GM21526 (cell line): Measurements from ENCODE around the gene RHOA.

Experiments
- ATAC-seq: cut with Tn5 transposase; IDR thresholded peaks from one replicate; pipeline ENCODE4 v1.9.1; 2021; ENCODE audit warnings: moderate library complexity; ENCODE audit not compliant: unreplicated experiment, low FRiP score

Gene RHOA

DNA sequence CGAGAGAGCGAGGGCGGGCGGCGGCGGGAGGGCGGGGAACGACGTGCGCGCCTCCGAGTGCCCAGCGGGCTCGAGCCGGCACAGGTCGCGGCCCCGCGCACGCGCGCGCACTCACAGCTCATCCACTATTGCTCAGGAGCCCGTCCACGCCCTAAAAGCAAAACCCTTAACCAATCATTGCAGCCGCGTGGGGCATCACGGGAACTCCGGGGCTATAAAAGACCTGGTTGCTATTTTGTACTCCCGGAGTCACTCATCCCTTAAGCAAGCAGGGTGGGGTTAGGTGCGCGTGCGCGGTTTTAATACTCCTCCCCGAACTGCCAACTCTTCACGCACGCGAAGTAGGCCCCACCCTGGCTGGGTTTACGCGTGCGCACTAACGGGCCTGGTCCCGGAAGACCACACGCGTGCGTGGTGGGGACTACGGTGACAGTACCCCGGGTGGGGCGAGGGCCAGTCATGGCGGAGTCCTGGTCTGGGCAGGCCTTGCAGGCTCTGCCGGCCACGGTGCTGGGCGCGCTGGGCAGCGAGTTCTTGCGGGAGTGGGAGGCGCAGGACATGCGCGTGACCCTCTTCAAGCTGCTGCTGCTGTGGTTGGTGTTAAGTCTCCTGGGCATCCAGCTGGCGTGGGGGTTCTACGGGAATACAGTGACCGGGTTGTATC is at the start of gene RHOA, which contains the start of gene TCTA:
Gene RHOA (minus strand): TSS at position 9 of the 664 bp plus-strand sequence. CDS start 36,387 bp downstream, outside the sequence.
Gene TCTA (plus strand): TSS at position 456 of the 664 bp plus-strand sequence. CDS start 4 bp downstream, at position 460.
- ATAC-seq, result peak; percentile 71

DNA sequence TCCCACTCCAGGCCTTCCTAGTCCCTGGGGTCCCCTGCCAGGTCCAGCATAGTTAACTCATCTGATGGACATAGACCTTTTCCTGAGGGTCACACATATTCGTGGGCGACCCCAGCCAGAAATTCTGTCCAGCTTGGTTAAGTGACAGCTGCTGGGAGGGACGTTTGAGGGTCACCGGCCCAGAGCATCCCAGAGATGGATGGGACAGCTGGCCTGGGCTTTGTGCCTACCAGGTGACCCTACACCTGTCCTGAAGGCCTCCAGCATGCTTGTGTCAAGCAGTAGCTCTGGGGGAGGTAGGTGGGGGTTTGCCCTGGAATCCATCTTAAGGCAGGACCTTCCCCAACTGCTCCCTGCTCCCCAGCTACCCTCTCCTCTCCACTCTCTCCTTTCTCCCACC is 49.2 kb upstream of the RHOA start:
- no peak for ATAC-seq

DNA sequence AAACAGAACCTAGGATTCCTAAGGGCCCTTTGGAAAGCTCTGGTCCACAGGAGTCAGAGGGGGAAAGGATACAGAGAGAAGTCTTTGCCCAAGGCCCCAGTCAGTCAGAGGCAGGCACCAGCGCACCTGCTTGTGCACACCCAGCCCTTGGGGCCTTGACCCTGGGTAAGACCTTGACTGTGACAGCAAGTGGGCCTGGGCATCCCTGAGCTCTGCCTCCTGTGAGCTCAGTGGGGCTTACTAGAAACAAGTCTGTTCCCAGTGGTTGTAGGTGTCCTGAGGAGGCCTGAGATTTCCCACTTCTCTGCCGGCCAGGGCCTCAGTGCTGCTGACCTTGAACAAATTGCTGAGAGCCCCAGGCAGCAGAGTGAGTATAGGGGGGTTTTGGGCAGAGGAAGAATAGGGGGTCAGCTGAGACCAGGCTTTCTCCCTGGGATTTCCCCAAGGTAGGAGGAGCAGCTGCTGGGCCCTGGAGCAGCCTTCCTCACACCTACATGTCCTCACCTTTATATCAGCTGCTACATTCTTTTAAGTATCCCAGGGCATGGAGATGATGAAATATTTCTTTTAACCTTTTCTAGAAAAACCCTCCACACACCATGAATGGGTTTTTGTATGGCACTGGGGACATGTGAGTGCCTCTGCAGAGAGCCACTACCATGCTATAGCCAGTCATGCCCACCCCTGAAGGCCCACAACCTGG is 48.6 kb upstream of the RHOA start:
- no peak for ATAC-seq

DNA sequence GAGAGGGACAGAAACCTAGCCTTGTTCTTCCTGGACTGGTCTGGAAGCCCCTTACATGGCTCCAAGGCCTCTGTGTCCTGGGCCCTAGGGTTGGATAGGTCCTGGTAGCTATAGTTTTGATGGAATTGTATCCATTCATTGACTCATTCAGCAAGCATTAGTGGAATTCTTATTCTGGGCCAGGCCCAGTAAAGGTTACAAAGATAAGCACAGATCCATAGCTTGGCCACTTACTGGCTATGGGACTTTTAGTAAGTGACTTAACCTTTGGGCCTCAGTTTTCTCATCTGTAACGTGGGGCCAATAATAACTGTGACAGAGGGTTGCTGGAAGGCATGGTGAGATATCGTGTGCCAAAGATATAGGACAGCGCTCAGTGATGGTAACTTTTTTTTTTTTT is 44.7 kb upstream of the RHOA start:
- no peak for ATAC-seq

DNA sequence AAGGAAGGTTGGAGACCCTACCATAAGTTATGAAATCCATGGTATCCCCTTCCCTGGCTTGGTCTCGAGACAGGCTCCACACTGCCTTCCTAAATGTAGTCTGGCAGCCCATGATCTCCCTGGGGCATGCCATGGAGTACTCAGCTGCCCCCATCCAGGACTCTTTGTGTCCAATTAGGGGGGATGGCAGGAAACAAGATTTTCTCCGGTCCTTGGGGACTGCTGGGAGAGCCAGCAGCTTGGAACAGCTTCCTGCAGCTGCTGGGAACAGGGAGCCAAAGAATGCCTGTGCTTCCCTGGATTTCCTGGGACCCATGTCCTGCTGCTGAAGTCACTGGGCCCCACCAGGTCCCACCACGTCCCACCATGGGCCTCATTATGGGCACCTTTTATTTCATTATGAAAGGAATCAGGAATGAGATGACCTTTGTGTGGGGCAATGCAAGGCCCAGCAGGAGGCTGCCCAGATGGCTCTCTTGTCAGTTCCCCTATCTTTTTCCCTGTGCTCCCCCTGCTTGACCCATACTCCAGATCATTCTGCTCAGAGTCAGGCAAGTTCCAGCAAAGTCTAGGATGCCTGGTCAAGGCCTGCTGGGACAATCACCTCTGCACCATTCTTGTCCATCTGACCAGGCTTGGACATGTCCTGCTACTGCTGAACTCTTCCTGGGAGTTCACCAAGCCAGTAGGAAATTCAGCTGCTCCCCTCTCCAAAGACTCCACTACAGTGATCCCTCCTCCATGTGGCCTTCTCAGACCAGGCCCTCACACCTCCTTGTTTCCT is 43.3 kb upstream of the RHOA start:
- ATAC-seq, result no peak

DNA sequence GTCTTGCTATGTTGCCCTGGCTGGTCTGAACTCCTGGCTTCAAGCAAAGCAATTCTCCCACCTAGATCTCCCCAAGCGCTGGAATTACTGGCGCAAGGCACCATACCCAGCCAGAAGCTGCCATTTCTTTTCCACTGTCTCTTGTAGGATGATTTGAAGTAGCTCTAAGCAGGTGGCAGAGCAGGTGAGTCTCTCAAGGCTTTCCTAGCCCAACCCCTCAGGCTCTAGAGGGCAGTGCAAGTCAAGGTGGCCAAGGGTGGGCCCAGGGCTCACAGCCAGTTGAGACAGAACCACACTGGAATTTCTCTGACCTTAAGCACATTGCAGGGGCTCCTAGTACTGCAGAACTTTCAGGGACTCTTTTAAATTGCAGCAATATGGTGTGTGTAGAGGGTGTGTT is 42.7 kb upstream of the RHOA start:
- no peak for ATAC-seq

DNA sequence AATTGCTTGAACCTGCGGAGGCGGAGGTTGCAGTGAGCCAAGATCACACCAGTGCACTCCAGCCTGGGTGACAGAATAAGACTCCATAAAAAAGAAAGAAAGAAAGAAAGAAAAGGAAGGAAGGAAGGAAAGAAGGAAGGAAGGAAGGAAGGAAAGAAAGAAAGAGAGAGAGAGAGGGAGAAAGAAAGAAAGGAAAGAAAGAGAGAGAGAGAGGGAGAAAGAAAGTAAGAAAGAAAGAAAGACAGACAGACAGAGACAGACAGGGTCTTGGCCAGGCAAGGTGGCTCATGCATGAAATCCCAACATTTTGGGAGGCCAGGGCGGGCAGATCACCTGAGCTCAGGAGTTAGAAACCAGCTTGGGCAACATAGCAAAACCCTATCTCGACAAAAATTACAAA is 41.8 kb upstream of the RHOA start:
- ATAC-seq, result no peak

DNA sequence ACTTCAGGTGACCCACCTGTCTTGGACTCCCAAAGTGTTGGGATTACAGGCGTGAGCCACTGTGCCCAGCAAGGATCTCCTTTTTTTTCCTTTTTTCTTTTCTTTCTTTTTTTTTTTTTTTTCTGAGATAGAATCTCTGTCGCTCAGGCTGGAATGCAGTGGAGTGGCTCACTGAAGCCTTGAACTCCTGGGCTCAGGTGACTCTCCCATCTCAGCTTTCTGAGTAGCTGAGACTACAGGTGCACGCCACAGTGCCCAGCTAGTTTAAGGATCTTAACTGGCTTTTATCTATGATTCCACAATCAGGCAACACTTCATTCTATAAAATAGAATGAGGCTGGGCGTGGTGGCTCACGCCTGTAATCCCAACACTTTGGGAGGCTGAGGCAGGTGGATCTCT is 33.6 kb upstream of the RHOA start:
- no peak for ATAC-seq

DNA sequence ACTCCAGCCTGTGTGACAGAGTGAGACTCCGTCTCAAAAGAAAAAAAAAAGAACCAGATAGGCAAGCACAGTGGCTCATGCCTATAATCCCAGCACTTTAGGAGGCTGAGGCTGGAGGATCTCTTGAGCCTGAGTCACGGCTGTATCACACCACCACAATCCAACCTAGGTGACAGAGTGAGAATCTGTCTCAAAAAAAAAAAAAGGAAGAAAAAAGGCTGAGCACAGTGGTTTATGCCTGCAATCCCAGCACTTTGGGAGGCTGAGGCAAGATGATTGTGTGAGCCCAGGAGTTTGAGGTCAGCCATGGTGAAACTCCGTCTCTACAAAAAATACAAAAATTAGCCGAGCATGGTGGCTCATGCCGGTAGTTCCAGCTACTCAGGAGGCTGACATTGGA is 23.0 kb upstream of the RHOA start:
- ATAC-seq, result no peak

DNA sequence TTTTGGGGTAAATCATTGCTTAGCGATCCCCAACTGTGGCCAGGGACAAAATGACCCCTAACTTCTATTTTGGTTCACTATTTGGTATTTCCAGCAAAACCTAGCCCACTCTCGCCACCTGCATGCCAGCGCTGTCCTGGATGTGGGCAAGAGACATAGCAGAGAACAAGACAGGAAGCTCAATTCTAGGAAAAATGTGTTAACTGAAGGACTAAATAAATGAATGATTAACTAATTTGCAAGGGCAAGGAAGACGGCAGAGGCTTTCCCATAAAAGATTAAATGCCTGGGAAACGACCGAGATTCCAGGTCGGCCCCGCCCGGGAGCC is 16.9 kb upstream of the RHOA start:
- no peak for ATAC-seq

DNA sequence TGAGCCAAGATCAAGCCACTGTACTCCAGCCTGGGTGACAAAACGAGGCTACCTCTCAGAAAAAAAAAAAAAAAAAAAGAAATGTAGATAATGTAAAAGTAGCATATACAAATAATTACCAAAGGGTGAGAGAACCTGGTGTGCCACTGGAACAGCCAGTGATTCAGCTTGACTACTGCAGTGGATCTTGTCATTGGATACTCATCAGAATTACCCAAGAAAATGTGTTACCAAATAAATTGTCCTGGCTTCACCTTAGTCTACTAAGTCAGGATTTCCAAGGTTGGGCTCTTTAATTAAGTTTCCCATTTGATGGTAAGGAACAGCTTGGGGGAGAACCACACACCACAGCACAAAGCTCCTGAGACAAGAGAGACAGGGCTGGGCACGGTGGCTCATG is 15.8 kb upstream of the RHOA start:
- no peak for ATAC-seq

DNA sequence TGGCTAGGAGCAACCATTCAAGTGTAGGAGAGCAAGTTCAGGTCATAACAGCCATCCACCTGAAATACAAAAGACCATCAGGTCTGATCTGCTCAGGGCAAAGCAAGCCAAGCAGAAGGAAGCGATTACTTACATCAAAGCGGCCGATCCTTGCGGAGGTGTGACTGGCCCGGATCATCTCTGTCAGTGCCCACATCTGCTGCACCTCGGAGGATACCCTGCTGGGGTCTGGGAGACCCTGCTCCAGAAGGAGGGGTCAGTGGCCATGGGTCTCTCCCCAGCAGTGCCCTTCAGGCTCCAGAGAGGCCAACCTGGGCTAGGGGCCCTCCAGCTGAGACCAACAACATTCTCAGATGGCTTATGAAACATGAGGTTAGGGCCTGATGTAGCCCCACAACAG is 13.0 kb upstream of the RHOA start:
- ATAC-seq, result no peak

DNA sequence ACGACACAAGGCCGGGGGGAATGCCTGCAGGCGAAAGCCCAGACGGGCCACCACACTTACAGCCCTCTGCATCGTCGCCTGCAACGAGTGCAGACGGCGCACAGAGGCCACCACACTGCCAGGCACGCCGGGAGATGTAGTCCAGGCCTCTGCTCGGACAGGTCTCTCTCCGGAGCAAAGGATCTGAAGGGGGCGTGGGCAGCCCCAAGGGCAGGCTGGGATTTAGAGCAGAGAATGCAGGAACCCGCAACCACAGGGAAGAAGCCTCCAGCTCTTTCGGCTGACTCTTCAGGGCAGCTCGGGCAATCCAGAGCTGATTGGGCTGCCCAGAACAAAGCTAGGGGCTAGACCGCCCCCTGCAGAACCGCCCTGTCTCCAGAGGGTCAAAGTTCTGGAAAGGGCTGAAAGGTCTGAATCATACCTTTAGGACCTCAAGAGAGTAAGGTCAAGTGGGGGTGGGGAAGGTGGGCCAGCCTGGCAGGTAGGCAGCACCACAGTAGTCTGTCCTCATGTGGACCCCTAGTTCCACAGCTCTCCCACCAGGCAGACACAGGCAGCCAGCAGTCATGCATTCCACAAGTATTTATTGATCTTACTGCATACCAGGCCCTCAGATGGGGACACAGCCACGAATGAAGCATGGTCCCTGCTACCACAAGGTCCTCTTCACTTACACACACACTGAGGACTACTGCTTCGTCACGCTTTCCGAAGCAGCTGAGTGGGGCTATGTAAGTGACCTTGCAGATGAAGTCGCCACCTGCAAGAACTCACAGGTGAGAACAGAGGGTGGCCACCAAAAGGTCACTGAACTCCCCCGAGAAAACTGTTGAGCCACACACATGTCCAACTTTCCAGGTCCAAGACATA is 10.8 kb upstream of the RHOA start, which contains the start of gene AMT:
Gene AMT (minus strand): TSS at position 95 of the 870 bp plus-strand sequence. CDS start 23 bp downstream, at position 72.
- no peak for ATAC-seq

DNA sequence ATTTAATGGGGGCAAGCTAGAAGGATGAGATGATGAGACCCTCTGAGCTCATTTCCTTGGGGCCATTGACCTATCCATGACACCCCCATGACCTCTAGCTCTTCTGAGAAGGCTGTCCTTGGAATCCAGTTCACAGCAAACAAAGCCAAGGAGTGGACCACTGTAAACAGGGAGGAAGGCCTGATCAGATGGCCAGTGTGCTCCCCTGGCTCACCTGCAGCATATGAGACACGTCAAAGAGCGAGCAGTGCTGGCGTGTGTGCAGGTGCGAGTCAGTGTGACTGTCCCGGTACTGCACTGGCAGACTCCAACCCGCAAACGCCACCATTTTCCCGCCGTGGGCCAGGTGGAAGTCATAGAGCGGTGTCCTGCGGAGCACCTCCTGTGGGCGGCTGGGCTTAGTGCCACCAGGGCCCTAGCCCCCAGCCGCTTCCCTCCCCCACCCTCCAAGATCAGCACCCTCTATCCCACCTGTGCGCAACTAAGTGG is 10.2 kb upstream of the RHOA start:
- ATAC-seq, result no peak

DNA sequence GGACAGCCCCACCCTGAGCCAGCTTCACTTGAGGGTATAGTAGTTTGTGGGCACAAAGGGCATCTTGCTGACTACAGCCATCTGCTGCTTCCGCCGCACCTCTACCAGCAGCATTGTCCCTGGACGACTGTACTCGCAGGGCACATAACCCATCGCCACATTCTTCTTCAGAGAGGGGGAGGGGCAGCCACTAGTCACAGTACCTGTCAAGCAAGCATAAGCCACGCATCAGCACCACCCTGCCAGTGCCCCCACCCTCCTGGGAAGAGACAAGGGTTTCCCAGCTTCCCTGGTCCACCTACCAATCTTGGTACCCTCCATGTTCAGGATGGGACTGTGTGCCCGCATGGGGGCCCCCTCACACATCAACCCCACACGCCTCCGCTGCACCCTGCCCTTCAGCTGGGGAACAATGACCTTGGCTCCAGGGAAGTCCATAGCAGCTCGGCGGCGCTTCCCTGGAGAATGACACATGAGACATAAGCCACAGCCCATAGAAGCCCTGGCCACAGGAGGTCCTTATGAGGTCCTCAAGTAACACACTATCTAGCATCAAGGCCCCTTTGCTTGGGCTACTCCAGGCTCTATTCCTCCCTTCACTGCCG is 5.8 kb upstream of the RHOA start:
- ATAC-seq, result no peak

DNA sequence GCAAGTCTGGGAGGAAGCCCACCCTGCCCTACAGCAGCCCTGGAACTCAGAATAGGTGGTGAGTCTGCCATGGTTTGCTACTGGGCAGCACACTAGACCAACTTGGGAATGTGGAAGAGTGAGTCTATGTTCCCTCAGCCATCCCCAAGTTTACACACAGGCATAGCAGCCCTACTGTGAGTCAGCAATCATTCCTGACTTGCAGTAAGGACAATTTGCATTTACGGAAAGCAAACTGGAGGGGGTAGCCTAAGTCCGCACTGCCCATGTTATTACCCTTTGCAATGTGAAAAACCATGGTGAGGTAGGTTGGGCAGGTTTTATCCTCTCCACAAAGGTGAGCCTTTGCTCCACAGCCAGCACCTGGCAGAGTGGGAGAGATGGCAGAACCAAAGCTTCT is 5.1 kb upstream of the RHOA start:
- no peak for ATAC-seq

DNA sequence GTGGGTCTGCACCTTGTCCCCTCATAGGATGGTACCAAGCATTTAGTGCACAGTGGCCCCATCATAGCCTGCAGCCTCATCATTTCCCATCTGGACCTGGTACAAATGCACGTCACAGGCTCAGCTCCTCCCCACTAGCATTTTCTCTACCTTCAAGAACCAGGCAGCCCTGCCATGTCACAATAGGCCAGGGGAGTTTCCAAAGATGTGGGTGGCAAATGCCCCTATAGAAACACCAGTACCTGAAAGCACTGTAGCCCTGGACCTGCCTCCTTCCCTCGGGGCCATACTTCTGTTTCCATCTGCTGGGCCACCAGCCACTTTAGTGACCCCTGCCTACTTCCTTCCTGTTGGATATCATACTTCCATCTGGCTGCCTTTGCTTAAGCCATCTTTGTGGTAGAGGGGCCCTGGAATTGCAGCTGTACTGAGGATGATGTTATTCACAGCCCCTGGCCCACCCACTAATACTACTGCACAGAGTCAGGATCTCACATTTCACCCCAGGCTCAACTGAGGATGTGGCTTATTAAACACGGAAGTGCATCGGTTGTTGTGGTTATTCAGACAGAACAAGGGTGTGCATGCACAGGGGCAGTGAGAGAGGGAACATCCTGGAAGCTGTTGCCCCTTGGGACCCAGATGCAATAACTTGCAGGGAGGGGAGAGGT is 4.3 kb upstream of the RHOA start:
- ATAC-seq, result no peak

DNA sequence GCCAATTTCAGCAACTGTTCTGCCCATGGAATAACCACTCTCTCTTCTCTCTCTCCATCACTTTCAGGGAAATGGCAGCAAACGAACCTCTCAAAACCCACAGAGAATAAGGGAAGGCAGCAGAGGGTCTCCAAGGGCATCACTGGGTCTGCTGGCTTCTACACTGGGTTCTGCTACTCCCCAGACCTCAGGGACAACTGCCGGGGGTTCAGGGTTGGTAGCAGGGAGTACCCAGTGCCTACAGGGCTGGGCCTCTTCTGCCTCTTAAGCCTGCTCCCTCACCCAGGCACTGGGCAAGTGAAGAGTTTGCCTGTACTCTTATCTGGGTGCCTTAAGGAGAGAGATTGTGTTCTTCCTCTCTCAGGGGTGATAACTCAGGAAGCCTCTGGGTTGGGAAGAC is 3.0 kb upstream of the RHOA start:
- no peak for ATAC-seq

DNA sequence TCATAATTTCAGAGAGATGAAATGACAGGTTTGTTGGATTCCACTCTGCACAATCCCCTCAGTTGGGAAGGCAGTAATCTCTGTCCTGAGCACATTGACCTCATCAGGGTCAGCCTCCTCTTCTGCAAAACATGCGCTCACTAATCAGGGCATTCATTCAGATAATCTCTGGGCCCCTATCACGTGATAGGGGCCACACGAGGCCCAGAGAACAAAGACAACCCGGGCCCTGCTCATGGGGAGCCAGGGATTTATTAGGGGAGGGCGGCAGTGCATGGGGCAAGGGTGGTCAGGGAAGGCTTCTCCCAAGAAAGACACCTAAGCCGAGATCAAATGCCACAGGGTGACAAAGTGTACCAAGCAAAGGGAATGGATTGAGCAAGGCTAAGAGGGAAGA is 1.6 kb upstream of the RHOA start:
- ATAC-seq, result no peak
